Left lung (tissue), 10 donors: ENCODE measurements around the gene PARN. TPM values are rescaled to one million over a fixed set of nuclear protein-coding genes. Genes with fewer than 3 reads are reported as not detected.
"Not testable (repeated sequence)": the region's sequence is repeated elsewhere in the genome, so short reads cannot be mapped to it uniquely, and the experiment has no call there.

Experiments used
- ATAC-seq: fragments of 200-7000 bp; cut with Tn5 transposase; one replicate; pipeline ENCODE4 v1.9.1; 2020; ENCODE audit warnings: moderate library complexity
- DNase-seq, 4 donors: peaks; one replicate each; pipeline ENCODE4 v3.0.0-alpha.2; 2013 to 2020
- H3K27ac ChIP-seq, 2 donors: fragments of 200-600 bp; sonication (generic) in 1 of 2; one replicate each; pipeline versions ENCODE4 v1.5.0 to v1.8.0; 2020 to 2021
- H3K27me3 ChIP-seq, 2 donors: fragments of 200-600 bp; sonication (generic) in 1 of 2; one replicate each; pipeline versions ENCODE4 v1.5.0 to v1.8.0; 2020 to 2021
- H3K36me3 ChIP-seq, 2 donors: fragments of 200-600 bp; sonication (generic) in 1 of 2; one replicate each; pipeline versions ENCODE4 v1.5.0 to v1.8.0; 2020 to 2021
- H3K4me1 ChIP-seq, 2 donors: fragments of 200-600 bp; one replicate each; pipeline ENCODE4 v1.8.0; 2021
- H3K4me3 ChIP-seq, 2 donors: fragments of 200-600 bp; sonication (generic) in 1 of 2; one replicate each; pipeline versions ENCODE4 v1.5.0 to v1.8.0; 2020 to 2021; ENCODE audit warnings: mild to moderate bottlenecking in 1 of 2
- H3K9me3 ChIP-seq, 2 donors: fragments of 200-600 bp; sonication (generic) in 1 of 2; one replicate each; pipeline versions ENCODE4 v1.5.0 to v1.8.0; 2020 to 2021
- CTCF ChIP-seq, 2 donors: fragments of 200-600 bp; sonication (generic) in 1 of 2; IDR thresholded peaks; one replicate each; pipeline versions ENCODE4 v1.5.0 to v1.8.0; 2021; ENCODE audit warnings: antibody characterized with exemption in 2 of 2
- intact Hi-C, 2 donors: fragments of 100-400 bp; cut with DNase I; formaldehyde crosslinking; loops; one replicate each; pipeline versions ENCODE4 v1.11.2 to v1.14.2; 2022
- polyA plus RNA-seq, 6 donors: library from polyadenylated mRNA; unstranded; fragments of 120-200 nt; gene quantifications; one replicate each; pipeline ENCODE4 v1.2.1, GENCODE V29; 2013; ENCODE audit not compliant: insufficient read length in 6 of 6
- total RNA-seq, 2 donors: library from RNA; stranded (reverse); fragmentation: NEBNext Ultra II Directional; extraction: Animal tissue kit (Norgen Biotek cat#: 25700); gene quantifications; one replicate each; pipeline ENCODE4 v1.2.1, GENCODE V29; 2021
- donor health status: DM: no; HTN: yes; CAD: no.
- donor health status: DM: no; HTN: no; CAD: no.

The PARN gene
- total and polyA plus RNA-seq, 8 donors = 26.9 to 37.9 (median 27.7) TPM

GRCh38 chr16:14400285-14400977 is 229.6 kb downstream of the PARN start:
- Histone ChIP-seq H3K27ac (no peak overlapping the region), H3K4me3 (no peak overlapping the region), H3K27me3 (no peaks in the 10 kb centered on the region), H3K9me3 (no peaks in the 10 kb centered on the region), H3K36me3 (no peaks in the 10 kb centered on the region), H3K4me1 (no peaks in the 10 kb centered on the region)
- DNase-seq (peak in 1 of 4 donors; percentile 7), ATAC-seq (no peak)
- TF ChIP-seq CTCF (IDR thresholded peaks at IDR 0.05) = no peak
- intact Hi-C loops = no loop called here

- H3K27me3 ChIP-seq = no peaks in the 10 kb centered on the region
- peak overlapping the region in 1 of 2 donors; percentile 56 for H3K27ac ChIP-seq
- intact Hi-C loops = no loop called here
- no peak overlapping the region for H3K4me3 ChIP-seq
- ATAC-seq = peak; percentile 89
- H3K4me1 ChIP-seq = no peaks in the 10 kb centered on the region
- no peaks in the 10 kb centered on the region for H3K36me3 ChIP-seq
- TF ChIP-seq CTCF (IDR thresholded peaks at IDR 0.05) = no peak
- H3K9me3 ChIP-seq = no peaks in the 10 kb centered on the region
- peak in 1 of 4 donors; percentile 20 for DNase-seq
Measured at GRCh38 chr16:14399378-14400284, 230.4 kb downstream of the PARN start.

- Histone ChIP-seq H3K4me1 (no peaks in the 10 kb centered on the region), H3K4me3 (no peak overlapping the region), H3K36me3 (no peaks in the 10 kb centered on the region)
Measured at GRCh38 chr16:14398014-14398717, 231.9 kb downstream of the PARN start.

GRCh38 chr16:14395710-14396304 is 234.3 kb downstream of the PARN start:
- DNase-seq, H3K9me3 ChIP-seq, H3K27ac ChIP-seq, H3K4me3 ChIP-seq, ATAC-seq, H3K27me3 ChIP-seq, intact Hi-C loops, H3K4me1 ChIP-seq, H3K36me3 ChIP-seq: not testable (repeated sequence)

More at GRCh38 chr16:14398014-14398717, 231.9 kb downstream of the PARN start:
- H3K9me3 ChIP-seq = no peaks in the 10 kb centered on the region
- H3K27me3 ChIP-seq = no peaks in the 10 kb centered on the region
- no peak for ATAC-seq
- intact Hi-C loops = no loop called here
- DNase-seq = peak in 1 of 4 donors; percentile 62
- H3K27ac ChIP-seq = no peak overlapping the region
- TF ChIP-seq CTCF (IDR thresholded peaks at IDR 0.05) = no peak

- Histone ChIP-seq H3K36me3 (no peaks in the 10 kb centered on the region), H3K4me1 (no peaks in the 10 kb centered on the region), H3K9me3 (no peaks in the 10 kb centered on the region), H3K27me3 (no peaks in the 10 kb centered on the region), H3K4me3 (no peak overlapping the region), H3K27ac (no peak overlapping the region)
- ATAC-seq = no peak
- peak in 1 of 4 donors; percentile 2 for DNase-seq
- no peak for TF ChIP-seq CTCF (IDR thresholded peaks at IDR 0.05)
- intact Hi-C loops = no loop called here
Measured at GRCh38 chr16:14394834-14395233, 235.2 kb downstream of the PARN start.
